GM18505 (cell line): ENCODE data around the gene RNASEH2A.
"Not testable (repeated sequence)": the region's sequence is repeated elsewhere in the genome, so short reads cannot be mapped to it uniquely, and the experiment has no call there.

Source experiments
- ATAC-seq: cut with Tn5 transposase; IDR thresholded peaks from one replicate; pipeline ENCODE4 v1.9.1; 2021; ENCODE audit not compliant: unreplicated experiment
- POLR2A ChIP-seq: IDR thresholded peaks from 4 replicates; pipeline ENCODE4 v1.6.1; 2011; ENCODE audit warnings: borderline replicate concordance; ENCODE audit not compliant: insufficient read depth, insufficient read length; ENCODE audit errors: extremely low read depth

The RNASEH2A gene

GRCh38 chr19:12802267-12803106, 3.9 kb upstream of the RNASEH2A start:
- no peak for TF ChIP-seq POLR2A
- no peak for ATAC-seq

DNA sequence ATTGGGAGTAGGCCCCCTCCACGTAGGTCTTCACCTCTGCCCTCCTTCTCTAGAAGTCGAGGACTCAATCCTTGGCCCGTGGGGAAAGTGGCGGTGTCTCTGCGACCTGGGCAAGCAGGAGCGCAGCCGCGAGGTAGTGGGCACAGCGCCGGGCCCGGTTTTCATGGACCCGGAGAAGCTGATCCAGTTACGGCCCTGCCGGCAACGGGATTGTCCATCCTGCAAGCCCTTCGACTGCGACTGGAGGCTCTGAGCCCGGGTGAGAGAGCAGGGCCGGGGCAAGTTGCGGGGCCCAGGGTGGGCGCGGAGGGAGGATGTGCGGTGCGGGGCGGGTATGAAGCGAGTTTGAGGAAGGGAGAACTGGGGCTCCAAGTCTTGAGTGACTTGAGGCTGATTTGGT, 2.3 kb upstream of the RNASEH2A start:
- no peak for TF ChIP-seq POLR2A
- no peak for ATAC-seq

DNA sequence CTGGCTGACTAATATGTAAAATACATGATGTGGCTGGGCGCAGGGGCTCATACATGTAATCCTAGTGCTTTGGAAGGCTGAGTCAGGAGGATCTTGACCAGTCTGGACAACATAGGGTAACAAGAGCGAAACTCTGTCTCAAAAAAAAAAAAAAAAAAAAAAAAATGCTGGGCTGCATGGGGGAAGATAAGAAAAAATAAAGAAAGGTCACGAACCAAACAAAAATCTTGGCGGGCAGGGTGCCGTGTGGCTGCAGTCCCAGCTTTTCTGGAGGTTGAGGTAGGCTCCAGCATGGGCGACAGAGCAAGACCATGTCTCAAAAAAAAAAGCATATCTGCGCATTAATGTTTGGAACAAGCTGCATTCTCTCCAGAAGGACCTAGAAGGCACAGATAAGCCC, 8.7 kb downstream of the RNASEH2A start:
- ATAC-seq = no peak
- TF ChIP-seq POLR2A = no peak

DNA sequence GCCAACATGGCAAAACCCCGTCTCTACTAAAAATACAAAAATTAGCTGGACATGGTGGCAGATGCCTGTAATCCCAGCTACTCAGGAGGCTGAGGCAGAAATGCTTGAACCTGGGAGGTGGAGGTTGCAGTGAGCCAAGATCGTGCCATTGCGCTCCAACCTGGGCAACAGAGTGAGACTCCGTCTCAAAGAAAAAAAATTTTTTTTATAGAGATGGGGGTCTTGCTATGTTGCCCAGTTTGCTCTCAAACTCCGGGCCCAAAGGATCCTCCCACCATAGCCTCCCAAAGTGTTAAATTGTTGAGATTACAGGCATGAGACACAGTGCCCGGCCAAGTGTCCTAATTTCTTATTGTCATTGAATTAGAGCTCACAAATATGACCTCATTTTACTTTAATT, 10.8 kb downstream of the RNASEH2A start:
- not testable (repeated sequence) for ATAC-seq

DNA sequence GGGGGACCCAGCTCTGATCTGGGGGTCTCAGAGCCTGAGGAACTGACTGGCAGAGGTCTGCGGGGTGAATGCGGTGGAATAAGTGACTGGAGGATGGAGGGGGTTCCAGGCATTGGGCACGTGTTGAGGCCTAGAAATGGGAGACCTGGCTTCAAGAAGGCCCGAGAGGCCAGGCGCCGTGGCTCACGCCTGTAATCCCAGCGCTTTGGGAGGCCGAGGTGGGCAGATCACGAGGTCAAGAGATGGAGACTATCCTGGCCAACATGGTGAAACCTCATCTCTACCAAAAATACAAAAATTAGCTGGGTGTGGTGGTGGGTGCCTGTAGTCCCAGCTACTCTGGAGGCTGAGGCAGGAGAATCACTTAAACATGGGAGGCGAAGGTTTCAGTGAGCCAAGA, 11.4 kb downstream of the RNASEH2A start:
- not testable (repeated sequence) for ATAC-seq

- TF ChIP-seq POLR2A = no peak
- ATAC-seq = no peak
Observed at GRCh38 chr19:12821761-12822160, 15.4 kb downstream of the RNASEH2A start.

- no peak for ATAC-seq
- no peak for TF ChIP-seq POLR2A
Observed at GRCh38 chr19:12825254-12826131, 19.1 kb downstream of the RNASEH2A start.

- no peak for ATAC-seq
- no peak for TF ChIP-seq POLR2A
Observed at GRCh38 chr19:12828494-12828893, 22.1 kb downstream of the RNASEH2A start.

DNA sequence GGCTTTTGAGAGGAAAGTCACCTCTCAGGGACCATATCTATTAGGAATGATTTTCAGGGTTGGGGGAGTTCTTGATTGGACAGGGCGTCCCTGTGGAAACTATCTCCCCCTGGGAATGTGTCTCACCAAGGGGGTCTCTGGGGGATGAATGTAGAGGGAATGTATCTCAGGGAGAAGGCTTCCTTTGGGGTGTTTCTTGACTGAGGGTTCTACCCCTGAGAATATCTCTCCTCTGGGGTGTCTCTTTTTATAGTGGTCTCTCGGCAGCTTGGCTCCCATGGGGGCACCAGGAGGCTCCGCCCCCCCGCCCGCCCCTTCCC, 27.0 kb downstream of the RNASEH2A start:
- TF ChIP-seq POLR2A = no peak
- ATAC-seq = no peak

DNA sequence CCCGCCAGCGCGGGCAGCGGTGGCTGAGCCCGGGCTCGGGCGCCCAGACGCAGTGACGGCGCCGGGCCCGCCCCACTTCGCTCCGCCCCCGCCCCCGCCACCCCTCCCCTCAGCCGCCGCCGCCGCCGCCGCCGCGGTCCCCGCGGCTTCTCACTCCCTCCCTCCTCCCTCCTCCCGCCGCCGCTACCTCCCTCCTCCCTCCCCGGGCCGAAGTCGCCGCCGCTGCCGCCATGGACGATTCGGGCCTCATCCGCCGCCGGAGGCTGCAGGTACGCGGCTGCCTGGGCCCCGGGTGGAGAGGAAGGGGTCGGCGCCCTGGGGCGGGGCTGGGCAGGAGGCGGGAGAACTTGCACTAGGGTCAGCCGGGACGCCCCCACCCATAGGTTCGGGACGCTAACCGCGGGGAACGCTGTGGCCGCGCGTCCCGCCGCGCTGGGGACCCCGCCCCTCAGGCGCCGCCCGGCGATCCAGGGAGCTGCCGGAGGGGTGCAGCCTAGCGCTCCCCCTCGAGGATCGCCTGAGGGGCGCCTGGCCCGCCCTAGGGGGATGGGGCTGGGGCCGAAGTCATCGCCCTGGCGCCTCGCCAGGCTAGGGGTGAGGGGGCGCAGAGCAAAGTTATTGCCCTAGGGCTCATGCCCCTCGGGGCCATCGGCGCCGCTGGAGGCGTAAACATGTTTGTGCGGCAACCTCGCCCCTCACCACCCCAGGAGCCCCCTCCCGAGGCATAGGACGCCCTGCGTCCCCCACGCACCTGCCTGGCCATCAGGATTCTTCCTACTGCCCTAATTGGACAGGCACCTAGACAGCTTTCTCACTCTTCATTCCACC, 27.6 kb downstream of the RNASEH2A start:
- no peak for TF ChIP-seq POLR2A
- ATAC-seq = no peak

DNA sequence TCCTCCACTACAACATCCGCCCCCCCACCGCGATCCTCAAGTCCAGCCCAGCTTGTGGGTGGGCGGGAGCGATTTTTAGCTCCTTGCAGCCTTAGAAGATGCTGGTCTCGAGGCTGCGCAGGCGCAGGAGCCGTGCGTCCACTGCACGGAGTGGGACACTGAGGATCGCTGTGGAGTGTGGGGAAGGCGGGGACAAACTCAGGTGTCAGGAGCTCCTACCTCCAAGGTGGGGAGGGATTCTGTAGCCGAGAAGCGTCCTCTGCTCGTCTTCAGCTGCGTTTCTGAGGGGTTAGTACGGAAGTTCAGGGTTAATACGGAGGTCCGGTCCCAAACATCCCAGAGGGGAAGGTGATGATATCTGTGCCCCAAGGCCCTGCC, 28.2 kb downstream of the RNASEH2A start, which contains the start of gene RTBDN:
Gene RTBDN (minus strand): TSS at position 14 of the 378 bp plus-strand sequence. CDS start 4,600 bp downstream, outside the sequence.
- TF ChIP-seq POLR2A = no peak
- no peak for ATAC-seq

- no peak for ATAC-seq
- TF ChIP-seq POLR2A = no peak
Observed at GRCh38 chr19:12834976-12835757, 28.8 kb downstream of the RNASEH2A start.

GRCh38 chr19:12836529-12836863, 30.1 kb downstream of the RNASEH2A start:
- TF ChIP-seq POLR2A = no peak
- no peak for ATAC-seq
